Bronchial epithelial cell (primary cell): ENCODE results near the gene PATE2. TPM values are rescaled to one million over a fixed set of nuclear protein-coding genes. Genes with fewer than 3 reads are reported as not detected.

ENCODE experiments used
- DNase-seq: peaks from one replicate; pipeline ENCODE4 v3.0.0-alpha.2; 2010; ENCODE audit warnings: low read depth
- FAIRE-seq: peaks from 2 replicates; lab custom pipeline; 2011; peaks lifted over from hg19 to GRCh38; lab: Jason Lieb, UNC
- H3K27me3 ChIP-seq: 2 replicates; pipeline ENCODE4 v1.5.1; 2011; ENCODE audit warnings: low read length; ENCODE audit not compliant: control insufficient read depth, insufficient read depth
- H3K36me3 ChIP-seq: 2 replicates; pipeline ENCODE4 v1.5.1; 2011; ENCODE audit warnings: low read length; ENCODE audit not compliant: control insufficient read depth, insufficient read depth
- H3K4me3 ChIP-seq: 2 replicates; pipeline ENCODE4 v1.5.1; 2011; ENCODE audit warnings: mild to moderate bottlenecking, low read depth, low read length, control low read depth
- CTCF ChIP-seq: IDR thresholded peaks from 2 replicates; pipeline ENCODE4 v1.5.1; 2011; ENCODE audit warnings: mild to moderate bottlenecking, moderate library complexity, low read length, control low read depth, inconsistent platforms; ENCODE audit not compliant: insufficient read depth, severe bottlenecking
- total RNA-seq: library from RNA; depleted of rRNA; stranded (reverse); fragments of >200 nt; gene quantifications from 2 replicates; pipeline ENCODE4 v1.2.1, GENCODE V29; 2014

PATE2 gene
- total RNA-seq, 1 donor from 2014 or later, result not detected

- TF ChIP-seq CTCF, result no peak
- H3K27me3 ChIP-seq, result no peaks in the 10 kb centered on the region
- no peak for FAIRE-seq
- no peak within 1 kb of the TSS for H3K4me3 ChIP-seq
- no peak for DNase-seq
- H3K36me3 ChIP-seq, result no peaks in the 10 kb centered on the region
These were observed 9.2 kb upstream of the PATE2 start, which contains the start of gene PATE3 for GRCh38 chr11:125787827-125788226. Gene PATE3, plus strand, starts transcription at chr11:125788127. Its CDS starts 25 bp downstream, at chr11:125788152.

GRCh38 chr11:125784678-125785077 is 6.0 kb upstream of the PATE2 start:
- FAIRE-seq (no peak), DNase-seq (no peak)
- Histone ChIP-seq H3K27me3 (no peaks in the 10 kb centered on the region), H3K4me3 (no peak overlapping the region), H3K36me3 (no peaks in the 10 kb centered on the region)
- TF ChIP-seq CTCF, result no peak

GRCh38 chr11:125777309-125777708 is 1.3 kb downstream of the PATE2 start:
- no peaks in the 10 kb centered on the region for H3K27me3 ChIP-seq
- no peak overlapping the region for H3K4me3 ChIP-seq
- FAIRE-seq (no peak), DNase-seq (peak; percentile 69)
- TF ChIP-seq CTCF, result no peak
- H3K36me3 ChIP-seq, result no peaks in the 10 kb centered on the region

- no peak for TF ChIP-seq CTCF
- DNase-seq, result no peak
- Histone ChIP-seq H3K36me3 (no peaks in the 10 kb centered on the region), H3K27me3 (no peaks in the 10 kb centered on the region), H3K4me3 (no peak overlapping the region)
- FAIRE-seq, result no peak
These were observed 5.1 kb downstream of the PATE2 start for GRCh38 chr11:125773516-125773915.

GRCh38 chr11:125772834-125773505 is 5.7 kb downstream of the PATE2 start:
- H3K4me3 ChIP-seq, result no peak overlapping the region
- FAIRE-seq (no peak), DNase-seq (peak; percentile 40)
- H3K27me3 ChIP-seq, result no peaks in the 10 kb centered on the region
- no peak for TF ChIP-seq CTCF
- H3K36me3 ChIP-seq, result no peaks in the 10 kb centered on the region

GRCh38 chr11:125770583-125770982 is 8.0 kb downstream of the PATE2 start:
- DNase-seq (no peak), FAIRE-seq (no peak)
- Histone ChIP-seq H3K36me3 (no peaks in the 10 kb centered on the region), H3K27me3 (no peaks in the 10 kb centered on the region), H3K4me3 (no peak overlapping the region)
- TF ChIP-seq CTCF, result no peak
